ENCODE results near the gene RMDN3.
A peak's percentile ranks its signal among the peaks of the same experiment; 100 is the strongest.

The RMDN3 gene

DNA sequence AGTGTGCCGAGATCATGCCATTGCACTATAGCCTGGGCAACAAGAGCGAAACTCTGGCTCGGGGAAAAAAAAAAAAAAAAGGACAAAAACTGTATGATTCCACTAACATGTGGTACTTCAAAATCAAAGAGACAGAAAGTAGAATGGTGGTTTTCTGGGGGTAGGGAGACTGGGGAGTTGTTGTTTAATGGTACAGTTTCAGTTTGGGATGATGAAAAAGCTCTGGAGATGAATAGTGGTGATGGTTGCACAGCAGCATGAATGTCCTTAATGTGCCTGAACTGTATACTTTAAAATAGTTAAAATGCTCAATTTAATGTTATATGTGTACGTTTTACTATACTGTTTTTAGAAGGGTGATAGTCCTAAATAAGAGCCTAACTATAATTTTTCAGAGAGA lies 32.7 kb downstream of the RMDN3 start:
- DNase-seq (ENCODE audit: low spot score in 2 of 2): no peak
- H3K27me3 ChIP-seq (ENCODE audit: low read depth): no peaks in the 10 kb centered on the region
- no peak overlapping the region for H3K4me3 ChIP-seq
- in situ Hi-C loops (cut with MboI; ENCODE audit: low sequenced_read_pairs): loop anchor here (25.0 kb wide), 1 partner anchor 640 kb away; no protein-coding TSS in a partner anchor
- H3K36me3 ChIP-seq (replicated peaks): peaks cover 63% of the 10 kb centered on the region
- no peaks in the 10 kb centered on the region for H3K9me3 ChIP-seq
- peaks cover 10% of the 10 kb centered on the region; the same call in 1 of the 2 replicates for H3K4me1 ChIP-seq

DNA sequence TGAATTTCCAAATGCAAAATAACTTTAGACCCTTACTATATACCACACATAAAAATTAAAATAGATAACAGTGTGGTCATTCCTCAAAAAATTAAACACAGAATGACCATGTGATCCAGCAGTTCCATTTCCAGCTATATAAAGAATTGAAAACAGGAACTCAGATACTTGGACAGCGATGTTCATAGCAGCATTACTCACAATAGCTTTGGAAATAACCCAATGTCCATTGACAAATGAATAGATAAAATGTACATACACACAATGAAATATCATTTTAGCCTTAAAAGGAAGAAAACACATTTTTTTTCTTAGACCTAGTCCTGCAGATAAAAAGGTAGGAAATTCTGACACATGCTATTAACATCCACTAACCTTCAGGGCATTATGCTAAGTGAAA lies 33.4 kb downstream of the RMDN3 start:
- no peaks in the 10 kb centered on the region for H3K9me3 ChIP-seq
- peaks cover 62% of the 10 kb centered on the region for H3K36me3 ChIP-seq (replicated peaks)
- H3K27me3 ChIP-seq (ENCODE audit: low read depth): no peaks in the 10 kb centered on the region
- H3K4me1 ChIP-seq: peaks cover 10% of the 10 kb centered on the region; the same call in 1 of the 2 replicates
- no peak for DNase-seq (ENCODE audit: low spot score in 2 of 2)
- in situ Hi-C loops (cut with MboI; ENCODE audit: low sequenced_read_pairs): loop anchor here (25.0 kb wide), 1 partner anchor 641 kb away; no protein-coding TSS in a partner anchor
- H3K4me3 ChIP-seq: no peak overlapping the region

DNA sequence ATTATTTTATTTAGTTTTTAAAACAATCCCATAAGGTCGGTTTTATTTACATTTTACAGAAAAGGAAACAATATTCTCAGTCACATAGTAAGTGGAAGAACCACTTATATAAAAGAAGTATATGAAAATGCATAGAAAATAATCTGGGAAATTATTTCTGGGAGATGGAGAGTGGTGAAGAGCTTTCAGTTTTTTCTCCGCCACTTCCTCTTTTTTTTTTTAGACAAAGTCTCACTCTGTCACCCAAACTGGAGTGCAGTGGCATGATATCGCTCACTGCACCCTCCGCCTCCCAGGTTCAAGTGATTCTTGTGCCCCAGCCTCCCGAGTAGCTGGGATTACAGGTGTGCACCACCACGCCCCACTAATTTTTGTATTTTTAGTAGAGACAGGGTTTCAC lies 38.9 kb downstream of the RMDN3 start:
- Histone ChIP-seq H3K36me3 (replicated peaks) (peaks cover 70% of the 10 kb centered on the region), H3K4me3 (no peak overlapping the region), H3K9me3 (no peaks in the 10 kb centered on the region), H3K27me3 (ENCODE audit: low read depth) (no peaks in the 10 kb centered on the region), H3K4me1 (no peaks in the 10 kb centered on the region)
- no peak for DNase-seq (ENCODE audit: low spot score in 2 of 2)
- in situ Hi-C loops (cut with MboI; ENCODE audit: low sequenced_read_pairs): loop anchor here (25.0 kb wide), 1 partner anchor 646 kb away; no protein-coding TSS in a partner anchor

DNA sequence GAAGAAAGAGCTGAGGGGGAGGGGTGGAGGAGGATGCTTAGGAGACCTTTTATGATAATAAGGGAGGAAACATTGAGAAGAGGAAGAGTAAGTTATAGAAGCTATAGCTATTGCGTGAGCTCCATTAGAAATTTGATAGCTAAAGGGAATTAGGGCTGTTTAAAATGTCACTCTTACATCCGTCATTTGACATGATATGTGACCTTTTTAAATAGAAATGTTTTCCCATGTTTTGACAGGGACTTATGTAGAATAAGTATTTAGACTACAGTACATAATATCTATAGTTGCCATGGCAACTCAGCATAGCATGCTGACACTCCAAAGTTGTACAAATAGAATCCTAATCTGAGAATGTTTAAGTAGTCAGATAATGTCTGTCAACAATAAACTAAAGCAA lies 40.9 kb downstream of the RMDN3 start:
- Histone ChIP-seq H3K4me3 (no peak overlapping the region), H3K9me3 (no peaks in the 10 kb centered on the region), H3K36me3 (replicated peaks) (peaks cover 67% of the 10 kb centered on the region), H3K4me1 (no peaks in the 10 kb centered on the region), H3K27me3 (ENCODE audit: low read depth) (no peaks in the 10 kb centered on the region)
- in situ Hi-C loops (cut with MboI; ENCODE audit: low sequenced_read_pairs): loop anchor here (25.0 kb wide), 1 partner anchor 648 kb away; no protein-coding TSS in a partner anchor
- no peak for DNase-seq (ENCODE audit: low spot score in 2 of 2)

DNA sequence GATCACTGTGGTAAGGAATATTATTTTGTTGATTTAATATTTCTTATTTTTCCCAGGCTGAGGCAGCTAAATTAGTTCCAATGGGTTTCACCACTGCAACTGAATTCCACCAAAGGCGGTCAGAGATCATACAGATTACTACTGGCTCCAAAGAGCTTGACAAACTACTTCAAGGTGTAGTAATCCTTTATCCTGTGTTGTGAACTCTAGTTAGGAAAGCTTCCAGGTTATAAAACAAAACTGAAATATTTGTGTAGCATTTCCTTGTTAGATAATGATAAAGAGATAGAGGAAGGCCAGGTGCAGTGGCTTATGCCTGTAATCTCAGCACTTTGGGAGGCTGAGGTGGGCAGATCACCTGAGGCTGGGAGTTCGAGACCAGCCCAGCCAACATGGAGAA lies 48.9 kb downstream of the RMDN3 start:
- Histone ChIP-seq H3K27me3 (ENCODE audit: low read depth) (no peaks in the 10 kb centered on the region), H3K4me3 (no peak overlapping the region), H3K36me3 (replicated peaks) (peaks cover 80% of the 10 kb centered on the region), H3K4me1 (no peaks in the 10 kb centered on the region), H3K9me3 (no peaks in the 10 kb centered on the region)
- no peak for DNase-seq (ENCODE audit: low spot score in 2 of 2)
- in situ Hi-C loops (cut with MboI; ENCODE audit: low sequenced_read_pairs): loop anchor here (25.0 kb wide), 1 partner anchor 656 kb away; no protein-coding TSS in a partner anchor

DNA sequence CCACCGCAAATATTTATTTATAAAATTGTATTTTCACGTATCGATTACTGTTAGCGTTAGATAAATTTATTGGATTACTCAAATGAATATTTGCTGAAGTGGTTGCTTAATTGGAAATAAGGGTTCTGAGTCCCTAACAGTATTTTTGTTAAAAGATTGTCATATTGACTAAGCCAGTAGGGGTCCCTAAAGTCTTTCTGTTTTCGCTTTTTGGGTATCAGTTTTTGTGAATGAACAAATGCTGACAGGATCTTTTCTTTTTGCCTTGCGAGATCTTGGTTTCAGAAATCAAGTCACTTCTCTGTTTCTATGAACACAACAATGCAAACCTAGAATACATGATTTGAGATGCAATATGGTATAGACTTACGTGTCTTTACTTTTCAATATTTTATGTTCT lies 53.0 kb downstream of the RMDN3 start:
- DNase-seq (ENCODE audit: low spot score in 2 of 2): no peak
- H3K9me3 ChIP-seq: no peaks in the 10 kb centered on the region
- in situ Hi-C loops (cut with MboI; ENCODE audit: low sequenced_read_pairs): loop anchor here (25.0 kb wide), 1 partner anchor 660 kb away; no protein-coding TSS in a partner anchor

DNA sequence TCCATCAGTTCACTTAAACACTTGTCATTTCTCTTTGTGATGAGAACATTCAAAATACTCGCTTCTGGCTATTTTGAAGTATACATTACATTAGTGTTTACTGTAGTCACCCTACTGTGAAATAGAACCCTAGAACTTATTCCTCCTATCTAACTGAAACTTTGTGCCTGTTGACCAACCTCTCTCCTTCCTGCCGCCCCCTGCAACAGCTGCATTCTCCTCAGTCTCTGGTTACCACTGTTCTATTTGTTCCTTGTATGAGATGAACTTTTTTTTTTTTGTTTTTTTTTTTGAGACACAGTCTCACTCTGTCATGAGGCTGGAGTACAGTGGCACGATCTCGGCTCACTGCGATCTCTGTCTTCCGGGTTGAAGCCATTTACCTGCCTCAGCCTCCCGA lies 57.1 kb downstream of the RMDN3 start:
- H3K4me1 ChIP-seq: peaks cover 4% of the 10 kb centered on the region; the same call in 1 of the 2 replicates

More for the DNA sequence above, 53.0 kb downstream of the RMDN3 start:
- H3K27me3 ChIP-seq (ENCODE audit: low read depth): no peaks in the 10 kb centered on the region
- peaks cover 74% of the 10 kb centered on the region for H3K36me3 ChIP-seq (replicated peaks)
- H3K4me3 ChIP-seq: no peak overlapping the region
- no peaks in the 10 kb centered on the region for H3K4me1 ChIP-seq

DNA sequence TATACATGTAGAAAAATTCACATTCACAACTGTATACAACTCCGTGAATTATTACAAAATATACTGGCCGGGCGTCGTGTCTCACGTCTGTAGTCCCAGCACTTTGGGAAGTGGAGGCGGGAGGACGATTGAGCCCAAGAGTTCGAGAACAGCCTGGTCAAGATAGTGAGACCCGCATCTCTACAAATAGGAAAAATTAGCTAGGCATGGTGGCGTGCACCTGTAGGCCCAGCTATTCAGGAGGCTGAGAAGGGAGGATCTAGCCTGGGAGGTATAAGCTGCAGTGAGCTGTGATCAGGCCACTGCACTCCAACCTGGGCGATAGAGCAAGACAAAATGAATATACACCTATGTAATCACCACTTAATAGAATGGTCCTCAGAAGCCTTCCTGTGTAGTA lies 58.8 kb downstream of the RMDN3 start:
- peak overlapping the region; percentile 95 for H3K4me3 ChIP-seq
- DNase-seq (ENCODE audit: low spot score in 2 of 2): no peak
- in situ Hi-C loops (cut with MboI; ENCODE audit: low sequenced_read_pairs): no loop called here
- no peaks in the 10 kb centered on the region for H3K9me3 ChIP-seq
- H3K27me3 ChIP-seq (ENCODE audit: low read depth): no peaks in the 10 kb centered on the region
- peaks cover 27% of the 10 kb centered on the region for H3K36me3 ChIP-seq (replicated peaks)
- H3K4me1 ChIP-seq: peaks cover 4% of the 10 kb centered on the region; the same call in 1 of the 2 replicates

More for the DNA sequence above, 57.1 kb downstream of the RMDN3 start:
- H3K36me3 ChIP-seq (replicated peaks): peaks cover 42% of the 10 kb centered on the region
- H3K9me3 ChIP-seq: no peaks in the 10 kb centered on the region
- H3K4me3 ChIP-seq: no peak overlapping the region
- in situ Hi-C loops (cut with MboI; ENCODE audit: low sequenced_read_pairs): no loop called here
- no peak for DNase-seq (ENCODE audit: low spot score in 2 of 2)
- no peaks in the 10 kb centered on the region for H3K27me3 ChIP-seq (ENCODE audit: low read depth)

DNA sequence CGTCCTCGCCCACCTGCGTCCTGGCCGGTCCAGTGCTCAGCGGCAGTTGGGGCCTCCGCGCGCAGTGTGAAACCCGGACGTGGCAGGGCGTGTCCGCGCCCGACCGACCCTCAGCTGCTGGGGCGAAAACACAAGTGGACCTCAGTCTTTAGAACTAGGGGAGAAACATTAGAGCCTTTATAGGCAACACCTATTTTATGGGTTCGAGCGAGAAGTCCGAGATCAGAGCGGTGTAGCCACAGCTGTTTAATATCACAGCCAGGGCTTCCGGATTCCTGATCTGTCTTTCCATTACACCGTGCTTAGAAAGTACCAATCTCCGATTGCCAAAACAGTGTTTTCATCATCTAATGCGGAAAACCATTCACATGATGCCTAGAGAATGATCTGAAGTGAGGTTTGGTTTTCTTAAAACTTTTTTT lies 59.6 kb downstream of the RMDN3 start:
- Histone ChIP-seq H3K4me1 (peaks cover 4% of the 10 kb centered on the region; the same call in 1 of the 2 replicates), H3K36me3 (replicated peaks) (peaks cover 21% of the 10 kb centered on the region), H3K4me3 (peak overlapping the region; percentile 95), H3K27me3 (ENCODE audit: low read depth) (no peaks in the 10 kb centered on the region), H3K9me3 (no peaks in the 10 kb centered on the region)
- in situ Hi-C loops (cut with MboI; ENCODE audit: low sequenced_read_pairs): no loop called here
- peak in 1 of 2 experiments; percentile 31 for DNase-seq (ENCODE audit: low spot score in 2 of 2)

DNA sequence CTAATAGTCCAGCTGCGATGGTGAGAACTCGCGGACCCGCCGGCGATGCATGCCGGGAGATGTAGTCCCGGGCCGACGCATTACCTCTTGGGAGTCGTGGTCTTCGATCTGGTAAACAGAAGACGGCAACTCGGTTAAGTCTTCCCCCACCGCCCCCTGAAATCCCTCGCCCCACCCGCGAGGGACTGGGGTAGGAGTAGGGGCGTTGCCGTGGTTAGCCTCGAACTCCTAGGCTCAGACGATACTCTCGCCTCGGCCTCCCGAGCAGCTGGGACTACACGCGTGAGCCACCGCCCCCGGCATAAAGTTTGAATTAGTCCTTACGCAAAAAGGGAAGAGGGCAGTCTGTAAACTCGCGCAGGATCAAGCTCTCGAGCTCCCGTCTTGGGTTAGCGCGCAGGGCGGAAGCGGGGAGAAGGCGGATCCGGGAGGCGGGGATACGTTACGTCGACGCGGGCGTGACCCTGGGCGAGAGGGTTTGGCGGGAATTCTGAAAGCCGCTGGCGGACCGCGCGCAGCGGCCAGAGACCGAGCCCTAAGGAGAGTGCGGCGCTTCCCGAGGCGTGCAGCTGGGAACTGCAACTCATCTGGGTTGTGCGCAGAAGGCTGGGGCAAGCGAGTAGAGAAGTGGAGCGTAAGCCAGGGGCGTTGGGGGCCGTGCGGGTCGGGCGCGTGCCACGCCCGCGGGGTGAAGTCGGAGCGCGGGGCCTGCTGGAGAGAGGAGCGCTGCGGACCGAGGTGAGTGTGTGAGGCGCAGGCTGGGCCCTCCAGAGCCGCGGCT lies 60.2 kb downstream of the RMDN3 start, which contains the start of gene RAD51:
Gene RAD51 (plus strand): TSS at position 487 of the 781 bp plus-strand sequence. CDS start 3,585 bp downstream, outside the sequence.
- Histone ChIP-seq H3K27me3 (ENCODE audit: low read depth) (no peaks in the 10 kb centered on the region), H3K4me3 (peak within 1 kb of the TSS; percentile 95), H3K4me1 (peaks cover 7% of the 10 kb centered on the region), H3K36me3 (replicated peaks) (peaks cover 15% of the 10 kb centered on the region), H3K9me3 (no peaks in the 10 kb centered on the region)
- in situ Hi-C loops (cut with MboI; ENCODE audit: low sequenced_read_pairs): no loop called here
- peak; percentile 93 to 97 for DNase-seq (ENCODE audit: low spot score in 2 of 2)

DNA sequence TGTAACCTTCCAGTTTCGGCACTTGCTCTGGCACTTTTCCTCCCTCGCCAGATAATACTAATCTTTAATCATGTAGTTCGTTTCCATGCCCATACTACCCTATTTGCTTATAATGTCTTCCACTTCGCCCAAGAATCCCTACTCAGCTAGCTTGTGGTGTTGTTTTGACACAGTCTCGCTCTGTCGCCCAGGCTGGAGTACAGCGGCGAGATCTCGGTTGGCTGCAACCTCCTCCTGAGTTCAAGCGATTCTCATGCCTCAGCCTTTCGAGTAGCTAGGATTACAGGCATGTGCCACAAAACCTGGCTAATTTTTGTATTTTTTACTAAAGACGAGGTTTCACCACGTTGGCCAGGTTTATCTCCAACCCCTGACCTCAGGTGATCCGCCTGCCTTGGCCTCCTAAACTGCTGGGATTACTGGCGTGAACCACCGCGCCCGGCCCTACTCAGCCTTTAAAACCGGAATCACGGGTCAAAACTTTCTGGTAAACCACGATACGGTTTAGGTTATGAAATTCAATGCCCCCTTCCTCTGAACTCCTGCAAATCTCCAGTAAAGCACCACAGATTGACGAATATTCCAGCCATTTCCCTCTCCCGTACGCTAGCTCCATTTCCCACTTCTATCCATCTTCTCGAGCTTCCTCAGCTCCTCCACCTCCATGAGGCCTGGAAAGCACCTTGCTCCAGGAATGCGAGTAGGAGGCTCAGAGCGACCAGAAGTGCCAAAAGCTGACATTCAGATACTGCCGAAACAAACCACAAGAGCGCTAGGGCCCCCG lies 61.0 kb downstream of the RMDN3 start:
- in situ Hi-C loops (cut with MboI; ENCODE audit: low sequenced_read_pairs): no loop called here
- H3K4me1 ChIP-seq: peaks cover 13% of the 10 kb centered on the region
- H3K9me3 ChIP-seq: no peaks in the 10 kb centered on the region
- peaks cover 7% of the 10 kb centered on the region for H3K36me3 ChIP-seq (replicated peaks)
- DNase-seq (ENCODE audit: low spot score in 2 of 2): no peak
- no peaks in the 10 kb centered on the region for H3K27me3 ChIP-seq (ENCODE audit: low read depth)
- H3K4me3 ChIP-seq: peak overlapping the region; percentile 95

DNA sequence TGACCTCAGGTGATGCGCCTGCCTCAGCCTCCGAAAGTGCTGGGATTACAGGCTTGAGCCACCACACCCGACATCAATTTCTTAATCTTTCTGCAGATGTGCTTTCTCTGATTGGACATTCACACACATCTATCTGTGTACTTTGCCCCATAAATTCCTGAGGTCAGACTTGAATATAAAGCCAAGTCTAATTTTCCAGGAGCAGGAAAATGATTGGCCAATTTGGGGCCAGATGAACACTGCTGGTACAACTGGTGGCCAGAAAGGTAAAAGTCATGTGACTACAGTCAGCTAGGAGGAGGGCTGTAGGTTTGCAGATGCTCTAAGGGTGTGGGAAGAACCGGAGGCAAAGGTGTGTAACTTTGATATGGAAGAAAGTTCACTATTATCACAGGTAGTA lies 63.3 kb downstream of the RMDN3 start:
- H3K9me3 ChIP-seq: no peaks in the 10 kb centered on the region
- H3K4me3 ChIP-seq: no peak overlapping the region
- DNase-seq (ENCODE audit: low spot score in 2 of 2): no peak
- no peaks in the 10 kb centered on the region for H3K27me3 ChIP-seq (ENCODE audit: low read depth)
- H3K36me3 ChIP-seq (replicated peaks): no peaks in the 10 kb centered on the region; the same call in 1 of the 2 replicates
- peaks cover 15% of the 10 kb centered on the region for H3K4me1 ChIP-seq
- in situ Hi-C loops (cut with MboI; ENCODE audit: low sequenced_read_pairs): no loop called here

DNA sequence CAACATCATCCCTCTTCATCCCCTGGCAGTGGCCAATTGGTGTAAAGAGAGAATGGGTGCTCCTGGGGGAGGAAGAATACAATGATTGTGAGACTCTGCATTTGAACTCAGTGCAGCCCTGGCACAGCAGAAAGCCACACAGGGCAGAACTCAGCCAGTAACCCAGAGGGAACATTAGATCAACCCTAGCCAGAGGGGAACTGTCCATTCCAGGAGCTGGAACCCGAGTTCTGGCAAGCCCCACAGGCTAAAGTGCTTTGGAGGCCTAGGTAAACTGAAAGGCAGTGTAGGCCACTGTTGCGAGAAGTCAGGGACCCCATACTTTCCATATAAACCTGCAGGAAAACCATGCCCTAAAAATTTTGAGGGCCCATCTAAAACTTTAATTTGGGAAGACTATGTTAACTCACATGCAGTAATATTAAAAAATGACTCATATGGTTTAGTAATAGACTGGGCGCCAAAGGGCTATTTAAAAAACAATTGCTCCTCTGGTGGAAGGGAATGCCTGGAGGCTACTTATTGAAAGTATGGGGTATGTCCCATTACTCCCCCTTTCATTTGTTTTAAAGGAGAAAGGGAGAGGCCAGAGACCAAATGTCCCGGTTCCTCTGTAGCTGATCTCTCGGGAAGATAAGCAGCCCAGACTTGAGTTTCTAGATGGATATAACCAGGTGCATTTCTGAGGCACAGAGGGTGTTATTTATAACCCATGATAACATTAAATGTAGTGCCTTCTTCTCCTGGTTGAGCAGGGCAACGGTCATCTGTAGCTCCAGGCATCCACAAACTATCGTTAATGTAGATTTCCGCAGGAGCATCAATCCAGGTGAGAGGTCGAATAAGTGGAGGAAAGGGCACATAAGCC lies 65.9 kb downstream of the RMDN3 start:
- Histone ChIP-seq H3K36me3 (replicated peaks) (no peaks in the 10 kb centered on the region), H3K4me3 (no peak overlapping the region), H3K4me1 (peaks cover 12% of the 10 kb centered on the region), H3K9me3 (no peaks in the 10 kb centered on the region), H3K27me3 (ENCODE audit: low read depth) (no peaks in the 10 kb centered on the region)
- DNase-seq (ENCODE audit: low spot score in 2 of 2): peak in 1 of 2 experiments; percentile 23
- in situ Hi-C loops (cut with MboI; ENCODE audit: low sequenced_read_pairs): no loop called here
